ENCODE measurements around the gene ANKS1A. TPM values are rescaled to one million over a fixed set of nuclear protein-coding genes. Genes with fewer than 3 reads are reported as not detected.
"Not testable (repeated sequence)": the region's sequence is repeated elsewhere in the genome, so short reads cannot be mapped to it uniquely, and the experiment has no call there.

ANKS1A gene
- total and polyA plus RNA-seq, 11 donors = 11.0 to 49.5 (median 29.3) TPM

DNA sequence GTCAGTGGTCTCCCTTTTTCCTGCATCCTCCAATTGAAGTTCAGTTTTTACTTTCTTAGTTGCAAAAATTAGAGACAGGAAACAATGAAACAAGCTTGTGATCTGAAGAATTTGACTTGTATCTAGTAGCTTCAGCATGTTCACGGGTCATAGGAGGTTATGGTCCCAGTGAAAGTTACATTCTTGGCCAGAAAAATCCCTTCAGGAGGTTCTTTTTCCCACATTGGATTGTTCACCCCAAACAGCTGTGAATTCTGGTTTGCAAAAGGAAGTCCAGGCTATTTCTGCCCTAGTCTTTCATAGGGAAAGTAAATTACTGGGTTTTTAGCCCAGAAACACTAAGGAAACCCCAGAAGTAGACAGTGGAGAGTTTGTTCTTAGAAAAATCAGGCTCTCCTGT lies 8.1 kb downstream of the ANKS1A start:
- TF ChIP-seq, protein P1, sequence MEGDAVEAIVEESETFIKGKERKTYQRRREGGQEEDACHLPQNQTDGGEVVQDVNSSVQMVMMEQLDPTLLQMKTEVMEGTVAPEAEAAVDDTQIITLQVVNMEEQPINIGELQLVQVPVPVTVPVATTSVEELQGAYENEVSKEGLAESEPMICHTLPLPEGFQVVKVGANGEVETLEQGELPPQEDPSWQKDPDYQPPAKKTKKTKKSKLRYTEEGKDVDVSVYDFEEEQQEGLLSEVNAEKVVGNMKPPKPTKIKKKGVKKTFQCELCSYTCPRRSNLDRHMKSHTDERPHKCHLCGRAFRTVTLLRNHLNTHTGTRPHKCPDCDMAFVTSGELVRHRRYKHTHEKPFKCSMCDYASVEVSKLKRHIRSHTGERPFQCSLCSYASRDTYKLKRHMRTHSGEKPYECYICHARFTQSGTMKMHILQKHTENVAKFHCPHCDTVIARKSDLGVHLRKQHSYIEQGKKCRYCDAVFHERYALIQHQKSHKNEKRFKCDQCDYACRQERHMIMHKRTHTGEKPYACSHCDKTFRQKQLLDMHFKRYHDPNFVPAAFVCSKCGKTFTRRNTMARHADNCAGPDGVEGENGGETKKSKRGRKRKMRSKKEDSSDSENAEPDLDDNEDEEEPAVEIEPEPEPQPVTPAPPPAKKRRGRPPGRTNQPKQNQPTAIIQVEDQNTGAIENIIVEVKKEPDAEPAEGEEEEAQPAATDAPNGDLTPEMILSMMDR (IDR thresholded peaks at IDR 0.05) = no peak
- no peak for TF ChIP-seq POLR2A (IDR thresholded peaks at IDR 0.05)
- Histone ChIP-seq H3K36me3 (no peaks in the 10 kb centered on the region), H3K9me3 (no peaks in the 10 kb centered on the region), H3K27ac (peak overlapping the region in 7 of 12 donors; percentile 5 to 52 (median 27)), H3K4me3 (no peak overlapping the region), H3K27me3 (no peaks in the 10 kb centered on the region), H3K4me1 (peaks cover 0 to 45% (median 26%) of the 10 kb centered on the region in 12 donors)
- 39 to 72% (median 45%) methylated on average over 1 of the region's 1 CpG for WGBS, 4 donors
- peak in 1 of 4 donors; percentile 49 for ATAC-seq
- intact Hi-C loops (cut with DNase I) = loop anchor here in 1 of 10 donors (10.0 kb wide), 2 partner anchors 248 to 348 kb away; partner anchors contain the start of gene TCP11
- DNase-seq = no peak

DNA sequence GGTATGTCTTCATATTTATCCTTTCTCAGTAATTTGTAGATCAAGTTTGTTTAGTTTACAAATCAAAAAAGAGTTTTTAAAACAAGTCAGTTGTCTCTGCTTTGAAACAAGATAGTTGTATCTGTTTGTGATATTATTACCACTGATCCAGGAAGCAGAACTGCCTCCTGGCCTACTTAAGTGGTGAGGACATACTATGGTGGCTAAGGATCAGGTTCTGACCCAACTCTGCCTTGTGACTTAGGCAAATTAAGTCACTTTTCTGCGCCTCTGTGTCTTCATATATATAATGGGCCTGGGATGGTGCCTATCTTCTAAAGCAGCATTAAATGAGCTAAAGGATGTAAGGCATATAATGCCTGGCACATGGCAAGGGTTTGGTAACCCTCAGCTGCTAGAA lies 8.7 kb downstream of the ANKS1A start:
- no peaks in the 10 kb centered on the region for H3K9me3 ChIP-seq
- no peak overlapping the region for H3K4me3 ChIP-seq
- no peak for TF ChIP-seq POLR2A (IDR thresholded peaks at IDR 0.05)
- TF ChIP-seq, protein P1 (IDR thresholded peaks at IDR 0.05) = no peak
- H3K27me3 ChIP-seq = no peaks in the 10 kb centered on the region
- intact Hi-C loops (cut with DNase I) = loop anchor here in 1 of 10 donors (10.0 kb wide), 2 partner anchors 247 to 347 kb away; partner anchors contain the start of gene TCP11
- no peaks in the 10 kb centered on the region for H3K36me3 ChIP-seq
- ATAC-seq (no peak), DNase-seq (no peak)
- H3K27ac ChIP-seq = peak overlapping the region in 7 of 12 donors; percentile 5 to 52 (median 27)
- 55 to 100% (median 93%) methylated on average over 1 of the region's 1 CpG for WGBS, 4 donors
- H3K4me1 ChIP-seq = peaks cover 0 to 39% (median 23%) of the 10 kb centered on the region in 12 donors

GRCh38 chr6:34899748-34900147 lies 10.7 kb downstream of the ANKS1A start:
- not testable (repeated sequence) for H3K27me3 ChIP-seq, H3K9me3 ChIP-seq, H3K4me3 ChIP-seq, H3K36me3 ChIP-seq, H3K27ac ChIP-seq, DNase-seq, ATAC-seq
- intact Hi-C loops (cut with DNase I) = loop anchor here in 2 of 10 donors (10.0 kb wide), 3 partner anchors 65 to 345 kb away; partner anchors contain the start of gene TCP11 (in 1 of the 2)
- WGBS, 4 donors = 96 to 100% (median 100%) methylated on average over 1 of the region's 1 CpG
- H3K4me1 ChIP-seq = peaks cover 0 to 44% (median 21%) of the 10 kb centered on the region in 12 donors

DNA sequence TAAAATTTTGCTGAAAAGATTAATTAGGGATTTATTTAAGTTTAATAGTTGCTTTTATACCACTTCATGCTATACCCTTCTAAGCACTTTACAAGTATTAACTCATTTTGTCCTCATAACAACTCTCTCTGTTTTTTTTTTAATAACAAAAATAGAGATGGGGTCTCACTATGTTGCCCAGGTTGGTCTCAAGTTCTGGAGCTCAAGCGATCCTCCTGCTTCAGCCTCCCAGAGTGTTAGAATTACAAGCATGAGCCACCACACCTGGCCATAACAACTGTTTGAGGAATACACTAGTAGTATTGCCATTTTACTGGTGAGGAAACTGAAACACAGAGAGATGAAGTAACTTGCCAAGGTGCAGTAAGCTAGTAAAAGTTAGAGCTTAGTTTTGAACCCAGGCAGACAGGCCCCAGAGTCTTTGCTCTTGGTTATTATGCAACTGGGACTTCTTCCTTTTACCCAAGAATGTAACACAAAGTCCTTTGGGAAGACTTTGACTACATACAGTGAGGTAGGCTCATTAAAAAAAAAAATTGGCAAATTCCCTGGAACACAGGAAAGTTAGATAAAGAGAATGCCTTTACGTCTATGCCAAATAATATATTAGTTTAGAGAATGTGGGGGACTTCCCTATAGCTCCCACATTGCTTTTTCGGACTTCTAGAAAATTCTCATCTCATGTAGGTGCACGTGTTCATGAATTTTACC lies 11.4 kb downstream of the ANKS1A start:
- no peak overlapping the region for H3K4me3 ChIP-seq
- 63 to 78% (median 70%) methylated on average over 4 of the region's 4 CpGs for WGBS, 4 donors
- H3K9me3 ChIP-seq = no peaks in the 10 kb centered on the region
- intact Hi-C loops (cut with DNase I) = loop anchor here in 1 of 10 donors (10.0 kb wide), 1 partner anchor 64 kb away; no protein-coding TSS in a partner anchor
- no peak overlapping the region for H3K27ac ChIP-seq
- TF ChIP-seq, protein P1 (IDR thresholded peaks at IDR 0.05) = no peak
- no peak for TF ChIP-seq POLR2A (IDR thresholded peaks at IDR 0.05)
- H3K36me3 ChIP-seq = no peaks in the 10 kb centered on the region
- no peaks in the 10 kb centered on the region for H3K27me3 ChIP-seq
- H3K4me1 ChIP-seq = peaks cover 0 to 44% (median 22%) of the 10 kb centered on the region in 12 donors
- no peak for ATAC-seq
- no peak for DNase-seq
